ENCODE data around the gene RBKS. TPM values are rescaled to one million over a fixed set of nuclear protein-coding genes. Genes with fewer than 3 reads are reported as not detected.
"Not testable (repeated sequence)": the region's sequence is repeated elsewhere in the genome, so short reads cannot be mapped to it uniquely, and the experiment has no call there.

RBKS gene
- total RNA-seq, 1 experiment from 2014 or later: 3.2 TPM

DNA sequence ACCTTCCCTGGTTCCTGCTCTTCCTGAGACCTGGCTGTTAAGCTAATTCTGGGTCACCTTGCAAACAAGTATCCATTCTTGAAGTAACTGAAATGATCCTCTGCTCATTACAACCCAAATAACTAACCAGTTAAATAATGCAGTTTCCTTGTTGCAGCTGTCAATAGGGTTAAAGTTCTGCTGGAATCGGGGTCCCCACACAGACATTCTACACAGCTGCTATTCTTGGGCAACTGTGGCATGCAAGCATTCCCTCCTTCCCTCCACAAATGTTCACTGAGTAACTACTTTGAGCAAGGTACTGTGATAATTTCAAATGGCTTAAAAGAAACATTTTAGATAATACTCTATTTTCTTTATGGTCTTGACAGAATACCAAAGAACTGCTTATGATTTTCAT, 17.1 kb downstream of the RBKS start:
- no peak for DNase-seq (ENCODE audit: low read depth)

GRCh38 chr2:27871802-27872201, 18.4 kb downstream of the RBKS start:
- no peak for DNase-seq (ENCODE audit: low read depth)

DNA sequence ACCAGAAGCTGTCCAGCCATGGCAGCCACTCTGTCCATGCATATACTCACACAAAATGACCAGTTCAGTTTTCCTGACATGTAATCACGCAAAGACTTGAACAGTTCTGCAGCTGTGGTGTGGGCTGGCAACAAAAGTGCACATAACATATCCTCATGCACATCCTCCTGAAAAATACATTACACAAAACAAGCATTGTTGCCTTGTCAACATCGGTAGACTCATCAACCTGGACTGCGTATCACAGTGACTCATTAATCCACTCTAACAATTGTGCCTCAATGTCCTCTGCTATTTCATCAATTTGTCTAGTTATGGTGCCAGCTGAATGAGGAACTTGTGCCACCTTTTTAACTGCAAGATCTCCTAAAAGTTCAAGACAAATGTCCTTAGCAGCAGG, 19.5 kb downstream of the RBKS start:
- DNase-seq (ENCODE audit: low read depth): peak; percentile 41

DNA sequence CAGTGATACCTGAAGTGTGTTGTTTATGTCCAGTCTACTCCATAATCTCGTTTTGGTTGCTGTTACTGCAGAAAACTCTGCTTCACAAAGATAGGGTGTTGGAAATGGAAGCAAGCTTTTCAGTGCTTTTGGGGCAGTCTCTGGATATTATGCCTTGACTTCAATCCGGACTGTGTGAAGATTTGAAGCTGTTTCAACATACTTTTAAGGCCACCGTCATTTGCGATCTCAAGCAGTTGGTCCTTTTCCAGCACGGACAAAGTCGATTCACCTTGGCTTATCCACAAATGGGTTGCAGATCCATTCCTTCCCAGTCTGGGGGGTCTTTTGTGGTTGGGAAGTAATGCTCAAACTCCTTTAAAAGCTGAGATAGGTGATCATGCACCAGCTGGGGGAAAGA, 20.4 kb downstream of the RBKS start:
- no peak for DNase-seq (ENCODE audit: low read depth)

DNA sequence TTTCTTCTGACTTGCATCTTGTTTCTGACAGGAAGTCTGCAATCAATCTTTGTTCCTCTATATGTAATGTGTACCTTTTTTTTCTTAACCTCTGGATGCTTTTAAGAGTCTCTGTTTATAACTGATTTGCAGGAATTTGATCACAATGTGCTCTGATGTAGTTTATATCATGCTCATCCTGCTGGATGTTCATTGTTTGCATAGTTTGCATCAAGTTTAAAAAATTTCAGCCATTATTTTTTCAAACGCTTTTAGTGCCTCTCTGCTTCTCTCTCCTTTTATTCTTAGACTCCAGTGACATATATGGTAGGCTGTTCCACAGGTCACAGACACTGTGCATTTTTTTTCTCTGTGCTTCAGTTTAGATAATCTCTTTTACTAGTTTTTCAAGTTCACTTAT, 23.9 kb downstream of the RBKS start:
- DNase-seq (ENCODE audit: low read depth): no peak

DNA sequence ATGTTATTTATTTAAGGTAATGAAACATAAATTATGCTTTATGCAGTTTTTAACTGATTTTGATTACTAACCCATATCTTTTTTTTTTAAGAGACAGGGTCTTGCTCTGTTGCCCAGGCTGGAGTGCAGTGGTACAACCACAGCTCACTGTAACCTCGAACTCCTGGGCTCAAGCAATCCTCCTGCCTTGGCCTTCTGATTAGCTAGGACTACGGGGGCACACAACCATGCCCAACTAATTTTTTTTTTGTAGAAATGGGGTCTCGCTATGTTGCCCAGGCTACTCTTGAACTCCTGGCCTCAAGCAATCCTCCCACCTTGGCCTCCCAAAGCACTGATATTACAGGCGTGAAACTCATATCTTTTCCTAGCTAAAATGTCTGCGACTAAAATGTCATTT, 26.2 kb downstream of the RBKS start:
- DNase-seq (ENCODE audit: low read depth): not testable (repeated sequence)

DNA sequence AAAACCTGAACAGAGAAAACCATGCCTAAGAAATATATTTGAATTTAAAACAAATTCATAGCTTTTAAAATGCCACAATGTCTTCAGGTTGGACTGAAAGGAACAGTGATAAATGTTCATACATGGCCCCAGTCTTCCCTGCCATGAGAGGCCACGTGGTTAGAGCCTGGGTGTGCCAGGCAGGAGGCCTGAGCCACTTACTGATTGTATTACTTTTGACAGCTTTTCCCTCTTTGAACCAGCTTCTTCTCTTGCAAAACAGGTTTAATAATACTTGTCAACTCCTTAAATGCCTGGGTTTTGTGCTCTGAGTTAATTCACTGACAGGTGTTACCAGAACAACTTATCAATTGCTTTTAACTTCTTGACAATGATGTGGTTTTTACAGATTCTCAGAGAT, 27.0 kb downstream of the RBKS start:
- no peak for DNase-seq (ENCODE audit: low read depth)

DNA sequence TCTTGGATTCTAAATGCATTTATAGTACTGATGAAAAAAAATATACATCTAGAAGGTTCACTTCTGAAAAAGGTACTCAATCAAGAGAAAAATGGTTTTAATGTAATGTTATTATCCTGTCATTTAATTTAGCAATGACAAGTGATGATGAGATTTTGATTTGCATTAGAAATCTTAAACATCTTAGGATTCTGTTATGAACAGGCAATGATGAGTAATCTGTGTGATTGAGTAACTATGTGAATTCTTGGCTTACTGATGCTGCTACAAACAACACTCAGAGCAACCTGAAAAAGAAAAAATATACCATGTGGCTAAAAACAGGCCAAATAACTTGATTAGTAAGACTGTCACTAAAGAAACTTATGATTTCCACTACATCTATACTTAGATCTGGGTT, 30.1 kb downstream of the RBKS start:
- peak; percentile 70 for DNase-seq (ENCODE audit: low read depth)

- peak; percentile 95 for DNase-seq (ENCODE audit: low read depth)
Observed at GRCh38 chr2:27857417-27858172, 32.6 kb downstream of the RBKS start.

DNA sequence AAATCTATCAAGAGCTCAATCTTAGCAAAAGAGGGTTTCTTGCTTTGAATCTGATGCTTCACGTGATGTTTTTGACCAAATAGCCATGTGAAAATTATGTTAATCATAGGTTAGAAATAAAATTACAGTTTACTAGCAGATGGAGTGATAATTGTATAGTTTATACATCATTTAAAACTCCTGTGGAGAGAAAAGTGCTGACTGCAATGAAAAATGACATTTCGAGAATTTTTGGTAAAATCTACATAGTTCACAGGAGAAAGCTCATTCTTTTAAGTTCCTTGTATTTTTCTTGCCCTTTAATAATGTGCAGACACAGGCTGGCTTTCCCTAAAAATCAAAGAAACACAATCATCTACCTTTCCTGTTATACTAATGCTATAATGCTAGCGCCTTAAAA, 33.2 kb downstream of the RBKS start:
- no peak for DNase-seq (ENCODE audit: low read depth)

DNA sequence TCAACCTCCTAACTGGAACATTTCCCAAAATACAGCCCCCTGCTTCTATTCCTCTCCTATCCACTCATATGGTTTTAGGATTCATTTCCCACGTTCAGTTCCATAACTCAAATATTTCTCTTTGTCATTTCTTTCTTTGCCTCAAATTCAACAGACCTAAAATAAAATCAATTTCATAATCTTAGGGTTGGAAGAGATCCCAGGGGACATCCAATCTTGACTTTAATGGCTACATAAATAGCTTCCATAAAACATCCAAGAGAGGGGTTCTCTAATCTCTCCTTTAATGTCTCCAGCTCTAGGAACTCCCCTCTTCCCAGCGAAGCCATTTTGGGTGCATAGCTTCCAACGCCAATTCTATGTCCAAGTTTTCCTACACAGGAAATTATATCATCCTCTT, 33.8 kb downstream of the RBKS start:
- DNase-seq (ENCODE audit: low read depth): no peak

- DNase-seq (ENCODE audit: low read depth): peak; percentile 77
Observed at GRCh38 chr2:27855476-27855875, 34.7 kb downstream of the RBKS start.

DNA sequence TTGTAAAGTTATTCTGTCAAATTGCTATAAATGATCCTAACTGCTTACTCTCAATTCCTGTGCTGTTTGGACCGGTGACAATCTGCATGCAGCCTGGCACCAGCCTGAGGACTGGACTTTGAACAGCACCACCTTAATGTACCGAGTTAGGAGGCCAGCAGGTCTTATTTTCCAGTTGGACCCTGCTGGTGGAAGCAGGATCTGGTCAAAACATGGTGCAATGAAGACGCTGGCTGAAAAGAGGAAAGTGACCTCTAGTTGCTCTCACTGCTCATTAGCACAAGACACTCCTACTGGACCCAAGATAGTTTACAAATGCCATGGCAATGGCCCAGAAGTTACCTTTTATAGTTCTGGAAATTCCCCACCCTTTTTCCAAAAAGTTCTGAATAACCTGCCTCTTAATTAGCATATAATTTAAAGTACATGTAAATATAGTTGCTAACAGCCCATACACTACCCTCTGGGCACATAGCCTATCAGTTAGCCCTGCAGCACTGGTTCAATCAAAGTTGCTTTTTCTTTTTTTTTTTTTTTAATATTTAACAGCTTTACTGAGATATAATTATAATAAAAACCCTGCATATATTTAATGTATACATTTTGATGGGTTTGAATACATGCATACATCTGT, 35.8 kb downstream of the RBKS start:
- peak; percentile 66 for DNase-seq (ENCODE audit: low read depth)

DNA sequence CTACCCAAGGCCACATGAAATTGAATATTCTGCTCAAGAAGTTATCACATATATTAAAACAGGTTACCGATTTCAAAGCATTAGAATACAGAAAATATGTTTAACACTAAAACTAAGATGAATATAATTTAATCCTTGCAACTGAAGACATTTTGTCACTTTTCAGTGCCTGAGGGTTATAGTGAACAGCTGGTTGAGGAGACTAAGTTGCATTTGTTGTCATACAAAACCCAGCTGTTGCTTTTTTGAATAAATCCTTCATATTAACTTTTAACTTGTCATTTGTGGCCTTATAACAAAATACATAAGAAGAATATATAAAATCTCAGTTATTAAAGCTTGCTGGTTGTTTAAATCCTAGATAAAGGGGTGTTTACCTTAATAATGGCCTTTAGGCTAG, 37.5 kb downstream of the RBKS start:
- no peak for DNase-seq (ENCODE audit: low read depth)

GRCh38 chr2:27849558-27850205, 40.5 kb downstream of the RBKS start:
- peak; percentile 78 for DNase-seq (ENCODE audit: low read depth)

- DNase-seq (ENCODE audit: low read depth): no peak
Observed at GRCh38 chr2:27847333-27847732, 42.9 kb downstream of the RBKS start.

DNA sequence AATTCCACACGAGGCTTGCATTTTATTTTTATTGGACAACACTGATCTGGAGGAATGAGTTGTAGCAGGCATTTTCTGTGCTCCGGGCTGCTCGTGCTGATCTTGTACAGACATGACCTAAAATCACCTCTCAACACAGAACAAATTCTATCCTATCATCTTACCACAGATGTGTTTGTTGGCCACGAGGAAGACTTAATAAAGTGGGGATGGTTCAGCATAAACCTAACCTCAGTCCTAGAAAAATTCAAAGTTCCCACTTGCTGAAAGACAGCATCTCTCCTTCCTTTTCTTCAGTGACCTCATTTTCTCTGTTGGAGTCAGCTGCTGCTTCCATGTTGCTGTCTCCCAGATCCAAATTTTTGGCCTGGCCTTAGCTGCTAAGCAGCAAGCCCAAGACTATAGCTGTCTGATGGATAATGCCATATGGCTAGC, 45.3 kb downstream of the RBKS start:
- no peak for DNase-seq (ENCODE audit: low read depth)

GRCh38 chr2:27843992-27844391, 46.2 kb downstream of the RBKS start:
- DNase-seq (ENCODE audit: low read depth): no peak

DNA sequence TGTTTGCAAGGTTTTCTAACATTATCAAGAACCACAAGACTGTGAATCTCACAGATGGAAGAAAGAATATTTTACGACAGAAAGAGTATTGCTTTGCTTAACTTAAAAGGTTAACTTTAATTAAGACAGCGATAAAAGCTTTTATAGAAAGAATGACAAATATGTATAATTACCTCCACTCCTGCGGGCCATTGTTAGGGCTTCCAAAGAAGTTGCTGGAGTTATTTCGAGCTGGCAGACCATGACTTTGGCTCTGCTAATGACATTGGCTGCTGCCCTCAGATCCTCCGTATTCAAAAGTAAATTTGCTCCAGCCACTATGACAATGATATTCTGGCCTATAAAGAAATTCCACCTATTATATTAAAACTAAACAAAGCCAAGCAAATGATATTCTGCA, 47.3 kb downstream of the RBKS start:
- DNase-seq (ENCODE audit: low read depth): no peak

- DNase-seq (ENCODE audit: low read depth): no peak
Observed at GRCh38 chr2:27839022-27839618, 51.1 kb downstream of the RBKS start.

GRCh38 chr2:27838502-27838901, 51.7 kb downstream of the RBKS start:
- DNase-seq (ENCODE audit: low read depth): no peak

GRCh38 chr2:27833931-27834330, 56.3 kb downstream of the RBKS start:
- DNase-seq (ENCODE audit: low read depth): peak; percentile 81

DNA sequence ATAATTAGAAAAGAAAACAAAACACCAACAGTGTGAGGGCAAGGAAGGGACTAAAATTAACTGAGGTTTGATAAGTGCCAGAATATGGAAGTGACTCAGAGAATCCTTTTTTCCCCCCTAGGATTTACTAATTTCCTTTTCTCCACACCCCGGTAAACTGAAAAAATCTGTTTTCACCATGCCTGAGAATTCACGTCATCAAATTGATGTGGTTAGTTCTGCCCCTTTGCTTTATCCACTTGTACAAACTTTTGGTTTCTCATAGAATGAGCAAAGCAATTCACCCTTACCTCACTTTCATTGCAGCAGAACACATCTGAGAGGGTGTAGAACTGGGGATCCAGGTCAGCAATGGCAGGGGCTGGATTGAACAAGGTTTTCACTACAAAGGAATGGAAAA, 57.8 kb downstream of the RBKS start:
- peak; percentile 87 for DNase-seq (ENCODE audit: low read depth)

All from M059J (cell line).